HL-60/S4 treated with phorbol 12-myristate 13-acetate at 8.2 ng/mL for 4 days and 3 days (cell line): ENCODE data around the gene NXPH3.

Source experiments
- in situ Hi-C: fragments of 300-500 bp; cut with MboI; formaldehyde crosslinking; loops from 2 replicates; pipeline ENCODE4 v1.15.0; 2022; ENCODE audit warnings: low sequenced_read_pairs

The NXPH3 gene

DNA sequence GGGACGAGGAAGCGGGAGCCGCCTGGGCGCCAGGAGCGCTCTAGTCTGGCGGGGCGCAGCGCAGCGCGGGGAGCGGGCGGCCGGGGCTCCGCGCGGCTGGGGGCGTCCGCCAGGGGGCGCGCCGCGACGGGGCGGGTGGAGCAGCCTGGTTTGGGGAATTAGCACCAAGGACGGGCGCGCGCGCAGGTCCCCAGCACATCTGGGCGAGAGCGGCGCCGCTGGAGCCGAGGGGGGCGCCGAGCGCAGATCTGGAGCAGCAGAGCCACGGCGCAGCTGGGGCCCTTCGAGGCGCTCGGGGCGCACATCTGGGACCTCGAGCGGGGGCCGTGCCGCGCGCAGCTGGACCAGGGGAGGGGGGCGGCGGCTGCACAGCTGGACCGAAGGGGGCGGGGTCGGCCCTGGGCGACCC lies at the start of gene NXPH3:
TSS of gene NXPH3 (plus strand) at position 193 of the 409 bp plus-strand sequence. CDS start 349 bp downstream, outside the sequence.
- in situ Hi-C loops, result loop anchor here (10.0 kb wide), 2 partner anchors 279 to 439 kb away; no protein-coding TSS in a partner anchor

DNA sequence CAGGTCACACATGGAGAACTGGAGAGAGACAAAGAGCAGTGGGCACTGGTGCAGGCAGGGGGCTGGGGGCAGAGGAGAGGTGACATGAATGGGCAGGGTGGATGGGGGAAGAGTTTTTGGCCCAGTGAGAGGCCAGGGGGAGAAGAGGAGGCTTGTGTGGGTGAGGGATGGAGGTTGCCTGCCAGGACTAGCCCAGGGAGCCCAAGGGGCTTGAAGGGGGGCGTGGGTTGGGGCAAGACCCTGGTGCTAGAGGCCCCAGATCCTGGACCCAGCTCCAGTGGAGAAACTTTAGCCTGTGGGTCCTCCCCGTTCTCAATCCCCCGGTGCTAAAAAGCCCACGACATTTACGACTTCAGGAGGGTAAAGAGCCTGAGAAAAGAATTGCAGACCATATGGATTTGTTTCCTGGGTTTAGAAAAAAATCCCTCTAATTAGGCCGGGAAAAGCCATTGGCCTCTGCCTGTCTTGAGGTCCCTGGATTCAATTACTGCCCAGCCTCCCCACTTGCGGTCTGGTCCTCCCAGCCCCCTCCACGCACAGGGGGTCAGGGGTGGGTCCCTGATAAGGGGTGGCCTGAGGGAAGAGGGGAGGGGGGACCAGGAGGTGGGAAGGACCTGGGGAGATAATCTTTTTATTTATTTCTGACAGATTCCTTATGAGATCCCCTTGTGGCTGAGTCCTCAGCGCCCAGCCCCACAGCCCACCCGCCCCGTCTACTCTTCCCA lies 47.6 kb upstream of the NXPH3 start:
- in situ Hi-C loops, result loop anchor here (25.0 kb wide), 1 partner anchor 391 kb away; the partner anchor contains the start of gene B4GALNT2

DNA sequence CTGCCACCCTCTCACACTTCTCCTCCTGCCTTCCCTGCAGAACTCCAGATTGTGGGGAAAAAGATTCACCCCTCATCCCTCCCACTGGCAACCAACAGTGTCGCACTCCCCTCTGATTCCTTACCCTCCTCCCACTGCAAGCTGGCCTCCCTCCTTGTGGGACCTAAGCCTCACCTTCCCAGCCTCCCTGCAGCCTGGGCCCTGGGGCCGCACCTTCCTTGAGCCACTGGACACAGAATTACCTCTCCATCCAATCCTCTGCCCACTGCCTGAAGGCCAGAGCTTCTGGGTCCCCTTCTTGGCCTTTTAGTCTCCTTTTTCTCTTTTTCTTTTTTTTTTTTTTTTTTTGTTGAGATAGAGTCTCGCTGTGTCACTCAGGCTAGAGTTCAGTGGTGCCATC lies 46.7 kb upstream of the NXPH3 start:
- in situ Hi-C loops, result loop anchor here (25.0 kb wide), 1 partner anchor 392 kb away; the partner anchor contains the start of gene B4GALNT2

DNA sequence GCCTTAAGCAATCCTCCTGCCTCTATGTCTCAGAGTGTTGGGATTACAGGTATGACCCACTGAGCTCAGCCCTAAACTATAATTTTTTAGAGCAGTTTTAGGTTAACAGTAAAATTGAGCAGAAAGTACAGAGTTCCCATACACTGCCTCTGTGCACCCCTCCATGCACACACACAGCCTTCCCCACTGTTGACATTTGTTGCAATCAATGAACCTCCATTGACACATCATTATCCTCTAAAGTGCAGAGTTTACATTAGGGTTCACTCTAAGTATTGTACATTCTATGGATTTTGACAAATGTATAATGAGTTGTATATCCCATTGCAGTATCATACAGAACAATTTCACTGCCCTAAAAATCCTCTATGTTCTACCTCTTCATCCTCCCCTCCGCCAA lies 45.6 kb upstream of the NXPH3 start:
- in situ Hi-C loops, result loop anchor here (25.0 kb wide), 1 partner anchor 393 kb away; the partner anchor contains the start of gene B4GALNT2

- in situ Hi-C loops, result loop anchor here (25.0 kb wide), 1 partner anchor 407 kb away; the partner anchor contains the start of gene B4GALNT2
Measured at GRCh38 chr17:49543860-49544259, 31.8 kb upstream of the NXPH3 start.

GRCh38 chr17:49545007-49545660 lies 30.5 kb upstream of the NXPH3 start:
- in situ Hi-C loops, result loop anchor here (25.0 kb wide), 1 partner anchor 408 kb away; the partner anchor contains the start of gene B4GALNT2

DNA sequence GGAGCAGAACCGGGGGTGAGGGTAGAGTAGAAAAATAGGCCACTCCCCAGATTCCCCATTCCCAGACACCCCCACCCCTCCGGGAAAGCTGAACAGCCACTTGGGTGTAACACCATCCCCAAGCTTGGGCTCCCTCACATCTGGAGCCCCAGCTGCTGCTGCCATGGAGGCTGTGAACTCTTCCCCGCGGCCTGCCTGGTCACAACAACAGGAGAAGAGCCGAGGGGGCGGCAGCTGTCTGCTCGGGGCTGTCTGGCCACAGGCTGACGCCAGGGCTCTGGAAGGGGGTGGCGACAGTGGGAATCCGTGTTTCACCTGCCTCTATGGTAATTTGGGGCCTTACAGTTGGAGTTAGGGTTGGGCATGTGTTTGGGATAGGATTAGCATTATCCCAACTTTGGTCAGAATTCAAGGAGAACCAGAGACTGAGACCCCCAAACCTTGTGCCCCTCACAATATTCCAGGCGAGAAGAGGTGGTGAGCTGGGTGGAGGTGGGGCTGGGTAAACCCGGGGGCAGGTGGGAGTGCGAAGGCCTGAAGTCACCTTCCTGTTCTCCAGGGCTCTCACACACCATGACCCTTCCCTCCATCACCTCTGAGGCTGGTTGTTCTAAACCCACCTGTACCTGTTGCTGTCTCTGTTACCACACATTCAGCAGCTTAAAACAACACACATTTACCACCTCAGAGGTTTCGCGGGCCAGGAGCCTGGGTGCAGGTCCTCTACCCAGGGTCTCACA lies 29.7 kb upstream of the NXPH3 start:
- in situ Hi-C loops, result loop anchor here (25.0 kb wide), 1 partner anchor 409 kb away; the partner anchor contains the start of gene B4GALNT2

- in situ Hi-C loops, result loop anchor here (25.0 kb wide), 1 partner anchor 410 kb away; the partner anchor contains the start of gene B4GALNT2
Measured at GRCh38 chr17:49546546-49547535, 28.8 kb upstream of the NXPH3 start.

- in situ Hi-C loops, result loop anchor here (25.0 kb wide), 1 partner anchor 410 kb away; the partner anchor contains the start of gene B4GALNT2
Measured at GRCh38 chr17:49547566-49547965, 28.1 kb upstream of the NXPH3 start.

DNA sequence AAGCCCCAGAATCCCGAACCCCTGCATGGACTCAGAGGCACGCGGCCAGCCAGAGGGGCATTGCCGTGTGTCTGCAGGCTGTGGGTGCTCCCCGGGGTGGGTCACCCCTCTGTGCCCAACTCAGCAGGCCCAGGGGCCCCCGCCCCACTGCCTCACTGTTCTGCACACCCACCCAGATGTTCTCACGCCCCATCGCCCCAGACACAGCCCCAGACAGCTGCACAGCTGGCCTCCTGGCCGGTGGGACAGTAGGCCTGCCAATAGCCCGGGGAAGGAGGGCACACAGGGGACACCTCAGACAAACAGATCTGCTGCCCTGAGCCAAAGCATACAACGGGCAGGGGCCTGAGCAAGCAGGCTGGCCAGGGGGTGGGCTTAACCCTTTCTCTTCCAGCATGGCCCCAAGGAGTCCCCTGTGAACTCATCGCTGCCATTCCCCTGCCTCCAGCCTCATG lies 27.6 kb upstream of the NXPH3 start:
- in situ Hi-C loops, result loop anchor here (25.0 kb wide), 1 partner anchor 411 kb away; the partner anchor contains the start of gene B4GALNT2

DNA sequence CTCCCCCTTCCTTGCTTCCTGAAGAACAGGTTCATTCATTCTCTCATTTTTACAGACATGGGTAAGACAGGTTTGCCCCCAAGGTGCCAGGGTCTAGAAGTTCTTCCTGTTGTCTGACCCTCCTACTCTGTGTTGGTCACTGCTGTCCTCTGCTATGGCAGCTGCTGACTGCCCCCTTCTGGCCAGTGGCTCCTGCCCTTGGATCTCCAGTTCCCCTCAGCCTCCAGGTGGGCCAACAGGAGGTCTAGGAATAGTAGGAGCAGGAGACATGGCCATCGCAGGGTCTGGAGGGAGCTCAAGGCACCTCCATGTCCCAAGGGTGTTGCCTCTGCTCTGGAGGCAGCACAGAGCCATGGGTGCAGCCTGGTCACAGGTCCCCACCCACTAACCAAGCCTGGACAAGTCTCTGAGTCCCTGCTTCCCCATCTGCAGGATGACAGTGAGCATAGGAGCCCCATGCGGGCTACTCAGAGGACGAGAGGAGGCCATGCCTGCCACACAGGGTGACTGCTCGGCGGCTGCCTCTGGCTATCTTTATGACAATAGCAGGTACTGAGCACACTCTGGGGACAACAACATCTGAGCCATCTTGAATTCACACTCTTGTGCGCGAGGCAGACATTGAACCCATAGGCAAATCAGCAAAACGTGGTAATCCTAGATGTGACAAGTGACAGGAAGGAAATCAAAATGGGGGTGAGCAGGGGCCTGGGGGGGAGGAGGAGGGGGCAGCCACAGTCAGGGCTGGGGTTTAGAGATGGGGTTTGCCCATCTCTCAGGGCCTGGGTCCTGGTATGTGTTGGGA lies 27.0 kb upstream of the NXPH3 start:
- in situ Hi-C loops, result loop anchor here (25.0 kb wide), 1 partner anchor 411 kb away; the partner anchor contains the start of gene B4GALNT2

DNA sequence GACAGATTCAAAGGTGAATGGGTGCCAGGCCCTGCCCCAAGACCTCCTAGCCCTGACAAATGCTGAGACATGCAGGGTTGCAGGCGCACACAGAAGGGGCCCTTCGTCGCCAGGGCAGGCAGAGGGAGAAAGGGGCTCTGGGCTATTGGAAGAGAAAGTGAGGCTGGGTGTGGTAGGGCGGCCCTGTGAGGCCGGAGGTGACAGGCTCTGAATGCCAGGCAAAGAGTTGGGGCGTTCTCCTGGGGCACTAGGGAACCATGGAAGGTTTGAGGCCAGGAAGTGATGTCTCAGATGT lies 26.4 kb upstream of the NXPH3 start:
- in situ Hi-C loops, result loop anchor here (25.0 kb wide), 1 partner anchor 412 kb away; the partner anchor contains the start of gene B4GALNT2

- in situ Hi-C loops, result loop anchor here (10.0 to 25.0 kb wide), 2 partner anchors 115 to 413 kb away; partner anchors contain the start of gene B4GALNT2
Measured at GRCh38 chr17:49549691-49550678, 25.7 kb upstream of the NXPH3 start.

- in situ Hi-C loops, result loop anchor here (10.0 kb wide), 1 partner anchor 116 kb away; no protein-coding TSS in a partner anchor
Measured at GRCh38 chr17:49550764-49551163, 24.9 kb upstream of the NXPH3 start.

DNA sequence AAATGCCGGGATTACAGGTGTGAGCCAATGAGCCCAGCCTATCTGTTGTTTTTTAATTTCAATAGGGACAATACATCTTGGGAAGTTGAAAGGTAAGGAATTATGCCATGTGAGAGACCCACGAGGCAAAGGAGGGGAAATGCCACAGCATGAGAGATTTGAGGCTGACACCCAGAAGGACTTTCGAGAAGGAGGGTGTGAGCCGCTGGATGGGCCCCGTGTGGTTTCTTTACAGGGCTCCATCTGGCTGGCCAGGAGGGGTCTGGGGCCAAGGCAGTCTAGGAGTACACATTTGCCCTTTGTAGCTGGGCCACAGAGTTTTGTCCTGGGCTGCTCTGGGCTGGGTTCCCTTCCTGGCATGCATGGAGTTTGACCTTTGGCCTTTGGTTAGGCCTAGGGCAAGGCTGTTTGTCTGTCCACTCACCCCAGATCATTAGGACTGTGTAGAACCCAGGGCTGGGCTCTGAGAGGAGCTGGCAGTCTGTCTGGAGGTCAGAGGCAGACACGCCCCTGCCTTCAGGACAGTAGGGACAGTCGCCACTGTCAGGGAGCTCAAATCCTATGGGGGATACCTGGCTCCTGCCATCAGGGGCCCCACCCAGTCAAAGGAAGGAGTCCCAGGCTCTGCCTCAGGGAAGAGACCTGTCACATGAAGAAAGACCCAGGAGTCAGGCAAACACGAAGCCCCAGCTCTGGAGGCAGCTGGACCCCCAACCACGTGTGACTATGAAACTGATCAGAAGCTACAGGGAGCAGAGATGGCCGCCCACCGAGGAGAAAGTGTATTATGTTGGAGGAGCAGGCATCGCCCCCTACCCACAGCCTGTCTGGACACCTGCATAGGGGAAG lies 24.2 kb upstream of the NXPH3 start:
- in situ Hi-C loops, result loop anchor here (10.0 kb wide), 1 partner anchor 117 kb away; no protein-coding TSS in a partner anchor

DNA sequence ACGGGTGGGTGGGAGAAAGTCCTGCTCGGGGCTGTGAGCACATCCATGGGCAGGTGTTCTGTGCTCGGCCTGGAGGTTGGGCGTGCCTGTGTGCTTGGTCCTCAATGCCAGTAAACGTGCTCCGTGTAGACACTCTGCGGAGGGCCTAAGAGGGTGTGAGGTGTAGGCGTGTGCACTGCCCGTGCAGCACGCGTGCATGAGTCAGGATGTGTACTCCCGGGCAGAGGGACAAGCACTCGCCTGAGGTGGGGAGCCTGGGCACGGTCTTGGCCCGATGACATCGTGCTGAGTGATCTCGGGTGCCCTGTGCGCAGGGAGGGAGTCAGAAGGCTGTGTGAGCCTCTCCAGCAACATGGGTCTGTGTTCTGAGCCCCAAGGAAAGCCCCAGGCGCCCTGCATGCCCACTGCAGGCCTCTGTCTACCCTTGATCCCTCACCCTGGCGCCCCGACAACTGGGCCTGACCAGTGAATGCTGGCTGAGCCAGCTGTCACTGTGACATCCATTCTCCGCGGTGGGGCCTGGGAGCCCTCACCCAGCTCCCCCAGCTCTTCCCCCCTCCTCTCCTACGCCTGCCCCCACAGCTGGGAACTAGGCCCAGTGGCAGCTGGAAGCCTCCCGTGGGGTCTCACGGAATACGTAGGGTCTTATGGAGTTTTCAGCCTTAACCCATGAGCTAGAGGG lies 23.5 kb upstream of the NXPH3 start:
- in situ Hi-C loops, result loop anchor here (10.0 kb wide), 1 partner anchor 117 kb away; no protein-coding TSS in a partner anchor
